Tibial artery (tissue), 4 donors: ENCODE results near the gene LSM14A.

Experiments
- DNase-seq, 2 donors: peaks; one replicate each; pipeline ENCODE4 v3.0.0-alpha.2; 2019
- H3K27ac ChIP-seq, 2 donors: fragments of 200-600 bp; sonication (generic) in 1 of 2; 1 replicate in 1 of 2; 2 replicates in 1 of 2; pipeline ENCODE4 v1.5.1; 2018 to 2019; ENCODE audit warnings: mild to moderate bottlenecking in 1 of 2
- H3K27me3 ChIP-seq, 2 donors: fragments of 200-600 bp; sonication (generic) in 1 of 2; one replicate each; pipeline versions ENCODE4 v1.5.1 to v1.6.0; 2016 to 2019
- H3K36me3 ChIP-seq, 3 donors: fragments of 200-600 bp; sonication (generic) in 2 of 3; one replicate each; pipeline ENCODE4 v1.5.1; 2016 to 2019; ENCODE audit warnings: mild to moderate bottlenecking in 2 of 3
- H3K4me1 ChIP-seq, 4 donors: fragments of 200-600 bp; sonication (generic) in 2 of 4; 1 replicate in 3 of 4; 2 replicates in 1 of 4; pipeline ENCODE4 v1.5.1; 2016 to 2019
- H3K4me3 ChIP-seq, 2 donors: fragments of 200-600 bp; sonication (generic) in 1 of 2; 1 replicate in 1 of 2; 2 replicates in 1 of 2; pipeline ENCODE4 v1.5.1; 2018 to 2019; ENCODE audit warnings: mild to moderate bottlenecking in 2 of 2
- H3K9me3 ChIP-seq, 3 donors: fragments of 200-600 bp; sonication (generic) in 1 of 3; one replicate each; pipeline ENCODE4 v1.5.1; 2016 to 2019
- CTCF ChIP-seq, 2 experiments: fragments of 200-600 bp in 1 of 2; fragments of 450-650 bp in 1 of 2; IDR thresholded peaks; one replicate each; pipeline ENCODE4 v1.5.1; 2017 to 2019; ENCODE audit warnings: antibody characterized with exemption in 2 of 2, mild to moderate bottlenecking in 1 of 2, moderate library complexity in 1 of 2
- intact Hi-C: fragments of 100-400 bp; cut with DNase I; formaldehyde crosslinking; loops from one replicate; pipeline ENCODE4 v1.15.0; 2023; ENCODE audit warnings: low total_unique reads

Gene LSM14A

GRCh38 chr19:34254046-34254697 is 81.9 kb downstream of the LSM14A start, which contains the start of gene GARRE1:
Gene GARRE1 (plus strand): TSS chr19:34254554. CDS start chr19:34300474, 45,920 bp downstream.
- peak; percentile 82 to 92 for DNase-seq
- no peak for TF ChIP-seq CTCF (IDR thresholded peaks at IDR 0.05)
- no peaks in the 10 kb centered on the region for H3K9me3 ChIP-seq
- peak within 1 kb of the TSS; percentile 89 to 90 for H3K4me3 ChIP-seq
- peak within 1 kb of the TSS; percentile 90 to 96 for H3K27ac ChIP-seq
- no peaks in the 10 kb centered on the region for H3K36me3 ChIP-seq
- peaks cover 0 to 33% (median 13%) of the 10 kb centered on the region in 4 donors for H3K4me1 ChIP-seq
- no peaks in the 10 kb centered on the region for H3K27me3 ChIP-seq
- intact Hi-C loops, result loop anchor here (10.0 kb wide), 1 partner anchor 81 kb away; no protein-coding TSS in a partner anchor

GRCh38 chr19:34254698-34255432 is 82.6 kb downstream of the LSM14A start:
- Histone ChIP-seq H3K36me3 (no peaks in the 10 kb centered on the region), H3K27ac (peak overlapping the region; percentile 90 to 96), H3K4me1 (peaks cover 0 to 40% (median 19%) of the 10 kb centered on the region in 4 donors), H3K4me3 (peak overlapping the region; percentile 89 to 90), H3K9me3 (no peaks in the 10 kb centered on the region), H3K27me3 (no peaks in the 10 kb centered on the region)
- intact Hi-C loops, result loop anchor here (10.0 kb wide), 1 partner anchor 80 kb away; no protein-coding TSS in a partner anchor
- TF ChIP-seq CTCF (IDR thresholded peaks at IDR 0.05), result no peak
- no peak for DNase-seq

- H3K27ac ChIP-seq, result peak overlapping the region; percentile 90 to 96
Observed at GRCh38 chr19:34255546-34255945, 83.2 kb downstream of the LSM14A start.

GRCh38 chr19:34256835-34257558 is 84.7 kb downstream of the LSM14A start:
- Histone ChIP-seq H3K27me3 (no peaks in the 10 kb centered on the region), H3K36me3 (no peaks in the 10 kb centered on the region), H3K4me3 (no peak overlapping the region), H3K4me1 (peaks cover 0 to 62% (median 32%) of the 10 kb centered on the region in 4 donors), H3K9me3 (no peaks in the 10 kb centered on the region), H3K27ac (peak overlapping the region; percentile 6 to 96)
- no peak for DNase-seq
- intact Hi-C loops, result loop anchor here (10.0 kb wide), 1 partner anchor 78 kb away; no protein-coding TSS in a partner anchor
- TF ChIP-seq CTCF (IDR thresholded peaks at IDR 0.05), result no peak

More at GRCh38 chr19:34255546-34255945, 83.2 kb downstream of the LSM14A start:
- intact Hi-C loops, result loop anchor here (10.0 kb wide), 1 partner anchor 79 kb away; no protein-coding TSS in a partner anchor
- no peak for TF ChIP-seq CTCF (IDR thresholded peaks at IDR 0.05)
- H3K27me3 ChIP-seq, result no peaks in the 10 kb centered on the region
- H3K9me3 ChIP-seq, result no peaks in the 10 kb centered on the region
- no peaks in the 10 kb centered on the region for H3K36me3 ChIP-seq
- peaks cover 0 to 47% (median 23%) of the 10 kb centered on the region in 4 donors for H3K4me1 ChIP-seq
- DNase-seq, result no peak
- peak overlapping the region; percentile 89 to 90 for H3K4me3 ChIP-seq

GRCh38 chr19:34257559-34257924 is 85.2 kb downstream of the LSM14A start:
- Histone ChIP-seq H3K4me1 (peaks cover 0 to 63% (median 32%) of the 10 kb centered on the region in 4 donors), H3K9me3 (no peaks in the 10 kb centered on the region), H3K27ac (peak overlapping the region; percentile 6 to 96), H3K27me3 (no peaks in the 10 kb centered on the region), H3K36me3 (no peaks in the 10 kb centered on the region), H3K4me3 (no peak overlapping the region)
- intact Hi-C loops, result loop anchor here (10.0 kb wide), 1 partner anchor 77 kb away; no protein-coding TSS in a partner anchor
- TF ChIP-seq CTCF (IDR thresholded peaks at IDR 0.05), result no peak
- no peak for DNase-seq
